Heart left ventricle (tissue), 16 donors: ENCODE results near the gene DNAAF9. TPM values are rescaled to one million over a fixed set of nuclear protein-coding genes. Genes with fewer than 3 reads are reported as not detected.

Experiments
- ATAC-seq, 4 donors: fragments of 200-7000 bp; cut with Tn5 transposase; one replicate each; pipeline ENCODE4 v1.9.1; 2020 to 2022; ENCODE audit warnings: moderate library complexity in 4 of 4, mild to moderate bottlenecking in 3 of 4, moderate number of reproducible peaks in 1 of 4
- DNase-seq, 5 donors: peaks; one replicate each; pipeline ENCODE4 v3.0.0-alpha.2; 2020
- H3K27ac ChIP-seq, 12 donors: fragments of 200-600 bp; sonication (generic) in 4 of 12; one replicate each; pipeline versions ENCODE4 v1.5.0 to v1.8.0; 2016 to 2022; ENCODE audit warnings: mild to moderate bottlenecking in 2 of 12
- H3K27me3 ChIP-seq, 9 donors: fragments of 200-600 bp; sonication (generic) in 2 of 9; one replicate each; pipeline versions ENCODE4 v1.5.1 to v1.8.0; 2016 to 2022; ENCODE audit warnings: mild to moderate bottlenecking in 3 of 9
- H3K36me3 ChIP-seq, 9 donors: fragments of 200-600 bp; sonication (generic) in 2 of 9; one replicate each; pipeline versions ENCODE4 v1.5.0 to v1.8.0; 2018 to 2022; ENCODE audit warnings: mild to moderate bottlenecking in 2 of 9
- H3K4me1 ChIP-seq, 12 donors: fragments of 200-600 bp; sonication (generic) in 4 of 12; one replicate each; pipeline versions ENCODE4 v1.5.0 to v1.8.0; 2016 to 2022; ENCODE audit warnings: mild to moderate bottlenecking in 3 of 12
- H3K4me3 ChIP-seq, 12 donors: fragments of 200-600 bp; sonication (generic) in 4 of 12; one replicate each; pipeline versions ENCODE4 v1.5.0 to v1.8.0; 2017 to 2022; ENCODE audit warnings: mild to moderate bottlenecking in 9 of 12, moderate library complexity in 4 of 12
- H3K9me3 ChIP-seq, 12 donors: fragments of 200-600 bp; sonication (generic) in 4 of 12; one replicate each; pipeline versions ENCODE4 v1.5.0 to v1.8.0; 2016 to 2022; ENCODE audit warnings: mild to moderate bottlenecking in 1 of 12
- CTCF ChIP-seq, 12 donors: fragments of 200-600 bp; sonication (generic) in 4 of 12; IDR thresholded peaks; one replicate each; pipeline versions ENCODE4 v1.5.0 to v1.8.0; 2018 to 2022; ENCODE audit warnings: antibody characterized with exemption in 12 of 12, mild to moderate bottlenecking in 5 of 12
- POLR2A ChIP-seq, 2 donors: fragments of 450-650 bp; IDR thresholded peaks; one replicate each; pipeline ENCODE4 v1.6.1; 2017; ENCODE audit warnings: antibody characterized with exemption in 2 of 2, mild to moderate bottlenecking in 2 of 2, moderate library complexity in 2 of 2
- WGBS, 4 donors: extraction: QIAGEN DNeasy Blood & Tissue Kit in 2 of 4; methylation state at CpG; one replicate each; pipeline versions ENCODE4 v1.1.5 to v1.1.7; 2013 to 2018; 5-methylcytosine and 5-hydroxymethylcytosine counted together
- intact Hi-C, 10 donors: fragments of 100-400 bp; cut with DNase I; formaldehyde crosslinking; loops; one replicate each; pipeline versions ENCODE4 v1.11.1 to v1.14.2; 2022
- polyA plus RNA-seq, 2 donors: library from polyadenylated mRNA; stranded (reverse); fragments of 200-250 nt; gene quantifications; one replicate each; pipeline ENCODE4 v1.2.3, GENCODE V29; 2013
- total RNA-seq, 9 donors: library from RNA; depleted of rRNA in 2 of 9; stranded (reverse); fragments of >200 nt in 2 of 9; fragmentation: NEBNext Ultra II Directional in 3 of 9; extraction: Animal tissue kit (Norgen Biotek cat#: 25700) in 3 of 9; gene quantifications; one replicate each; pipeline versions ENCODE4 v1.1.0 to v1.2.4, GENCODE V29; 2016 to 2023
- donor health status: ischemic (EF 13 %, LVEDD 7.1; RV severe dilation, severe dysfunction).
- donor health status: healthy with polysubstance abuse.
- donor health status: DM: no; HTN: yes; CAD: no.
- donor health status: DM: no; HTN: no; CAD: no.
- donor health status: ischemic (EF 25% LVEDD 6.9; RV normal size, moderate dysfunction).
- donor health status: ischemic (EF 25% LVEDD 5.7; RV mildly dilated, moderate dysfunction).
- donor health status: healthy.
- donor health status: DM: yes; HTN: yes; CAD: no.
- donor health status: ischemic (EF 35%, LVEDD 5.7; RV mildly dilated, moderate dysfunction).
- donor health status: nonischemic (EF 11% LVEDD 7.7; RV severe dilation, severe dysfunction).
- donor health status: DM: yes; HTN: yes; CAD: no.
- donor health status: PGD.
- donor health status: ischemic (EF 29% LVEDD 5.4; RV normal size, mild dysfunction).
- donor health status: nonischemic (EF 23%, LVEDD 6.1; RV moderate dilation, normal function).

Gene DNAAF9
- total and polyA plus RNA-seq, 11 donors: 9.6 to 33.9 (median 21.8) TPM

- ATAC-seq: peak in 3 of 4 donors; percentile 37 to 66 (median 57)
- peak overlapping the region in 10 of 12 donors; percentile 18 to 69 (median 49) for H3K27ac ChIP-seq
- no peak for DNase-seq
- intact Hi-C loops: loop anchor here in 6 of 10 donors (5.0 to 10.0 kb wide), 3 partner anchors 46 to 414 kb away; partner anchors contain the start of gene ATRN (in 1 of the 6)
- no peaks in the 10 kb centered on the region for H3K27me3 ChIP-seq
- no peak overlapping the region for H3K4me3 ChIP-seq
- H3K9me3 ChIP-seq: peaks cover 0 to 11% (median 0%) of the 10 kb centered on the region in 12 donors
- 74 to 89% (median 88%) methylated on average over 4 of the region's 4 CpGs for WGBS, 4 donors
- H3K36me3 ChIP-seq: no peaks in the 10 kb centered on the region
- TF ChIP-seq CTCF (IDR thresholded peaks at IDR 0.05) (no peak), POLR2A (IDR thresholded peaks at IDR 0.05) (no peak)
- H3K4me1 ChIP-seq: peaks cover 9 to 57% (median 47%) of the 10 kb centered on the region in 12 donors
These were observed 7.0 kb downstream of the DNAAF9 start for GRCh38 chr20:3400260-3401155.

GRCh38 chr20:3398681-3399252, 8.7 kb downstream of the DNAAF9 start:
- DNase-seq (no peak), ATAC-seq (no peak)
- Histone ChIP-seq H3K36me3 (no peaks in the 10 kb centered on the region), H3K9me3 (peaks cover 0 to 11% (median 0%) of the 10 kb centered on the region in 12 donors), H3K27me3 (no peaks in the 10 kb centered on the region), H3K4me3 (no peak overlapping the region), H3K4me1 (peaks cover 9 to 49% (median 45%) of the 10 kb centered on the region in 12 donors), H3K27ac (no peak overlapping the region)
- intact Hi-C loops: no loop called here
- no peak for TF ChIP-seq CTCF (IDR thresholded peaks at IDR 0.05)
- no peak for TF ChIP-seq POLR2A (IDR thresholded peaks at IDR 0.05)
- WGBS, 4 donors: 65 to 73% (median 67%) methylated on average over 1 of the region's 1 CpG

- DNase-seq (no peak), ATAC-seq (no peak)
- intact Hi-C loops: no loop called here
- no peak overlapping the region for H3K27ac ChIP-seq
- no peak overlapping the region for H3K4me3 ChIP-seq
- H3K9me3 ChIP-seq: peaks cover 0 to 11% (median 0%) of the 10 kb centered on the region in 12 donors
- H3K27me3 ChIP-seq: no peaks in the 10 kb centered on the region
- H3K4me1 ChIP-seq: peaks cover 9 to 58% (median 45%) of the 10 kb centered on the region in 12 donors
- H3K36me3 ChIP-seq: no peaks in the 10 kb centered on the region
- 83 to 96% (median 85%) methylated on average over 2 of the region's 2 CpGs for WGBS, 4 donors
- no peak for TF ChIP-seq CTCF (IDR thresholded peaks at IDR 0.05)
- no peak for TF ChIP-seq POLR2A (IDR thresholded peaks at IDR 0.05)
These were observed 11.0 kb downstream of the DNAAF9 start for GRCh38 chr20:3396492-3396891.

GRCh38 chr20:3392756-3393155, 14.7 kb downstream of the DNAAF9 start:
- Histone ChIP-seq H3K27me3 (no peaks in the 10 kb centered on the region), H3K9me3 (peaks cover 0 to 22% (median 0%) of the 10 kb centered on the region in 12 donors), H3K4me1 (peaks cover 0 to 38% (median 20%) of the 10 kb centered on the region in 12 donors), H3K4me3 (no peak overlapping the region), H3K27ac (no peak overlapping the region), H3K36me3 (no peaks in the 10 kb centered on the region)
- TF ChIP-seq CTCF (IDR thresholded peaks at IDR 0.05) (no peak), POLR2A (IDR thresholded peaks at IDR 0.05) (no peak)
- intact Hi-C loops: no loop called here
- no peak for ATAC-seq
- WGBS, 4 donors: 65 to 76% (median 71%) methylated on average over 1 of the region's 1 CpG
- DNase-seq: no peak
